ENCODE measurements around the gene CDC42BPA.

The CDC42BPA gene

GRCh38 chr1:226981838-226982237, 336.5 kb downstream of the CDC42BPA start:
- CTCF ChIA-PET = interaction anchor here (0.6 kb wide), 1 partner anchor 1200 kb away, joined by 3 read pairs; no protein-coding TSS in a partner anchor
- DNase-seq (ENCODE audit: low spot score) = no peak
- POLR2A ChIA-PET (ENCODE audit: low non-redundant PET) = no interaction called here

GRCh38 chr1:226981386-226981817, 336.9 kb downstream of the CDC42BPA start:
- no peak for TF ChIP-seq CTCF (conservative IDR thresholded peaks at IDR 0.05; ENCODE audit: low read depth)
- ChIA-PET POLR2A (ENCODE audit: low non-redundant PET) (no interaction called here), CTCF (interaction anchor here (0.6 kb wide), 1 partner anchor 1200 kb away, joined by 3 read pairs; no protein-coding TSS in a partner anchor)
- DNase-seq (ENCODE audit: low spot score) = no peak
- H3K27ac ChIP-seq = no peak overlapping the region

More at GRCh38 chr1:226981838-226982237, 336.5 kb downstream of the CDC42BPA start:
- no peak for TF ChIP-seq CTCF (conservative IDR thresholded peaks at IDR 0.05; ENCODE audit: low read depth)
- H3K27ac ChIP-seq = no peak overlapping the region

GRCh38 chr1:226980565-226981385, 337.5 kb downstream of the CDC42BPA start:
- TF ChIP-seq CTCF (conservative IDR thresholded peaks at IDR 0.05; ENCODE audit: low read depth) = no peak
- H3K27ac ChIP-seq = no peak overlapping the region
- POLR2A ChIA-PET (ENCODE audit: low non-redundant PET) = no interaction called here
- DNase-seq (ENCODE audit: low spot score) = no peak
- CTCF ChIA-PET = interaction anchor here (0.6 kb wide), 1 partner anchor 10 kb away, joined by 7 read pairs; no protein-coding TSS in a partner anchor

- POLR2A ChIA-PET (ENCODE audit: low non-redundant PET) = no interaction called here
- no peak for DNase-seq (ENCODE audit: low spot score)
- TF ChIP-seq CTCF (conservative IDR thresholded peaks at IDR 0.05; ENCODE audit: low read depth) = no peak
- H3K27ac ChIP-seq = no peak overlapping the region
- CTCF ChIA-PET = interaction anchor here (0.6 kb wide), 1 partner anchor 9 kb away, joined by 7 read pairs; no protein-coding TSS in a partner anchor
These were observed 338.2 kb downstream of the CDC42BPA start for GRCh38 chr1:226980122-226980560.

- H3K27ac ChIP-seq = no peak overlapping the region
- no peak for TF ChIP-seq CTCF (conservative IDR thresholded peaks at IDR 0.05; ENCODE audit: low read depth)
- DNase-seq (ENCODE audit: low spot score) = no peak
- ChIA-PET CTCF (no interaction called here), POLR2A (ENCODE audit: low non-redundant PET) (no interaction called here)
These were observed 338.7 kb downstream of the CDC42BPA start for GRCh38 chr1:226979517-226980121.

- H3K27ac ChIP-seq = no peak overlapping the region
- CTCF ChIA-PET = no interaction called here
- no peak for DNase-seq (ENCODE audit: low spot score)
- POLR2A ChIA-PET (ENCODE audit: low non-redundant PET) = no interaction called here
- TF ChIP-seq CTCF (conservative IDR thresholded peaks at IDR 0.05; ENCODE audit: low read depth) = no peak
These were observed 339.2 kb downstream of the CDC42BPA start for GRCh38 chr1:226979115-226979516.
